HepG2 (cell line): ENCODE measurements around the gene VILL. TPM values are rescaled to one million over a fixed set of nuclear protein-coding genes. Genes with fewer than 3 reads are reported as not detected.
A peak's percentile ranks its signal among the peaks of the same experiment; 100 is the strongest.

Experiments
- ELF1 ChIP-seq: sonication (generic); formaldehyde crosslinking; IDR thresholded peaks from 2 replicates; pipeline ENCODE4 v1.4.0; 2020; ENCODE audit warnings: missing genetic modification reagents
- FOXA3 ChIP-seq: IDR thresholded peaks from 2 replicates; pipeline ENCODE4 v1.6.1; 2016; ENCODE audit warnings: missing genetic modification reagents, missing compliant biosample characterization
- HNRNPL ChIP-seq: fragments of 200-400 bp; formaldehyde crosslinking; IDR thresholded peaks from 2 replicates; pipeline ENCODE4 v1.6.1; 2017; ENCODE audit warnings: mild to moderate bottlenecking, low read depth, low read length
- ISL2 ChIP-seq: sonication (generic); formaldehyde crosslinking; IDR thresholded peaks from 2 replicates; pipeline ENCODE4 v1.5.0; 2020; ENCODE audit warnings: missing genetic modification reagents
- KDM1A ChIP-seq: IDR thresholded peaks from 2 replicates; pipeline ENCODE4 v1.6.1; 2016; ENCODE audit warnings: missing compliant biosample characterization
- MATR3 ChIP-seq: sonication (generic); formaldehyde crosslinking; IDR thresholded peaks from 2 replicates; pipeline ENCODE4 v1.4.0; 2020; ENCODE audit warnings: missing genetic modification reagents
- NFE2L1 ChIP-seq: sonication (generic); formaldehyde crosslinking; IDR thresholded peaks from 2 replicates; pipeline ENCODE4 v1.4.0; 2020; ENCODE audit warnings: missing genetic modification reagents, mild to moderate bottlenecking, borderline replicate concordance
- REXO4 ChIP-seq: sonication (generic); formaldehyde crosslinking; IDR thresholded peaks from 2 replicates; pipeline ENCODE4 v1.8.0; 2022; ENCODE audit warnings: missing genetic modification reagents, mild to moderate bottlenecking, borderline replicate concordance
- SMAD9 ChIP-seq: sonication (generic); formaldehyde crosslinking; IDR thresholded peaks from 2 replicates; pipeline ENCODE4 v1.5.1; 2020; ENCODE audit warnings: mild to moderate bottlenecking, missing genetic modification reagents
- SNAI1 ChIP-seq: sonication (generic); formaldehyde crosslinking; IDR thresholded peaks from 2 replicates; pipeline ENCODE4 v1.5.0; 2020; ENCODE audit warnings: mild to moderate bottlenecking, missing genetic modification reagents, borderline replicate concordance
- SP5 ChIP-seq: IDR thresholded peaks from 2 replicates; pipeline ENCODE4 v1.6.1; 2016; ENCODE audit warnings: low read depth, borderline replicate concordance
- U2AF2 ChIP-seq: fragments of 200-400 bp; formaldehyde crosslinking; IDR thresholded peaks from 2 replicates; pipeline ENCODE4 v1.6.1; 2017; ENCODE audit warnings: low read depth, mild to moderate bottlenecking, low read length
- ZBTB20 ChIP-seq: sonication (generic); formaldehyde crosslinking; IDR thresholded peaks from 2 replicates; pipeline ENCODE4 v1.8.1; 2023; ENCODE audit warnings: missing genetic modification reagents, low read depth, mild to moderate bottlenecking, borderline replicate concordance
- ZNF563 ChIP-seq: sonication (generic); formaldehyde crosslinking; IDR thresholded peaks from 2 replicates; pipeline ENCODE4 v1.8.0; 2022; ENCODE audit warnings: mild to moderate bottlenecking, moderate library complexity, missing genetic modification reagents
- ZNF879 ChIP-seq: sonication (generic); formaldehyde crosslinking; IDR thresholded peaks from 2 replicates; pipeline ENCODE4 v1.8.1; 2023; ENCODE audit warnings: missing genetic modification reagents
- ZNF883 ChIP-seq: sonication (generic); formaldehyde crosslinking; IDR thresholded peaks from 2 replicates; pipeline ENCODE4 v1.5.1; 2020; ENCODE audit warnings: mild to moderate bottlenecking, missing genetic modification reagents; ENCODE audit errors: not compliant biosample characterization
- polyA plus RNA-seq, 8 experiments: library from polyadenylated mRNA; depleted of rRNA in 3 of 8; stranded (reverse) in 7 of 8; unstranded in 1 of 8; fragments of >200 nt; fragmentation: Illumina TruSeq in 4 of 8; extraction: Trizol in 4 of 8; gene quantifications; 2 replicates each; pipeline versions ENCODE4 v1.2.1 to v1.2.3, GENCODE V29; 2011 to 2016; ENCODE audit warnings: low read depth in 4 of 8, missing spikeins in 1 of 8, mixed read lengths in 1 of 8; ENCODE audit not compliant: insufficient read depth in 1 of 8
- total RNA-seq, 5 experiments: library from RNA; depleted of rRNA; stranded (reverse); fragments of >200 nt; fragmentation: Illumina TruSeq; extraction: Trizol; gene quantifications; 2 replicates each; pipeline ENCODE4 v1.2.3, GENCODE V29; 2016; ENCODE audit warnings: low read depth in 1 of 5
- TF ChIP-seq, protein P1 (sequence below): sonication (generic); formaldehyde crosslinking; IDR thresholded peaks from 2 replicates; pipeline ENCODE4 v1.5.0; 2020; ENCODE audit warnings: missing genetic modification reagents
- TF ChIP-seq, protein P2 (sequence below): sonication (generic); formaldehyde crosslinking; IDR thresholded peaks from 2 replicates; pipeline ENCODE4 v1.4.0; 2020; ENCODE audit warnings: low read depth, missing genetic modification reagents
- TF ChIP-seq, protein P3 (sequence below): sonication (generic); formaldehyde crosslinking; IDR thresholded peaks from 2 replicates; pipeline ENCODE4 v1.8.1; 2022; ENCODE audit warnings: low read depth, mild to moderate bottlenecking, missing genetic modification reagents
- TF ChIP-seq, protein P4 (sequence below): sonication (generic); formaldehyde crosslinking; IDR thresholded peaks from 2 replicates; pipeline ENCODE4 v1.5.1; 2020; ENCODE audit warnings: mild to moderate bottlenecking, missing genetic modification reagents, moderate library complexity

The VILL gene
- total and polyA plus RNA-seq, 2 of the 13 experiments (the other 11 are each of a cell fraction or from before 2014, with no cell fraction given), result 3.2 to 5.3 TPM

DNA sequence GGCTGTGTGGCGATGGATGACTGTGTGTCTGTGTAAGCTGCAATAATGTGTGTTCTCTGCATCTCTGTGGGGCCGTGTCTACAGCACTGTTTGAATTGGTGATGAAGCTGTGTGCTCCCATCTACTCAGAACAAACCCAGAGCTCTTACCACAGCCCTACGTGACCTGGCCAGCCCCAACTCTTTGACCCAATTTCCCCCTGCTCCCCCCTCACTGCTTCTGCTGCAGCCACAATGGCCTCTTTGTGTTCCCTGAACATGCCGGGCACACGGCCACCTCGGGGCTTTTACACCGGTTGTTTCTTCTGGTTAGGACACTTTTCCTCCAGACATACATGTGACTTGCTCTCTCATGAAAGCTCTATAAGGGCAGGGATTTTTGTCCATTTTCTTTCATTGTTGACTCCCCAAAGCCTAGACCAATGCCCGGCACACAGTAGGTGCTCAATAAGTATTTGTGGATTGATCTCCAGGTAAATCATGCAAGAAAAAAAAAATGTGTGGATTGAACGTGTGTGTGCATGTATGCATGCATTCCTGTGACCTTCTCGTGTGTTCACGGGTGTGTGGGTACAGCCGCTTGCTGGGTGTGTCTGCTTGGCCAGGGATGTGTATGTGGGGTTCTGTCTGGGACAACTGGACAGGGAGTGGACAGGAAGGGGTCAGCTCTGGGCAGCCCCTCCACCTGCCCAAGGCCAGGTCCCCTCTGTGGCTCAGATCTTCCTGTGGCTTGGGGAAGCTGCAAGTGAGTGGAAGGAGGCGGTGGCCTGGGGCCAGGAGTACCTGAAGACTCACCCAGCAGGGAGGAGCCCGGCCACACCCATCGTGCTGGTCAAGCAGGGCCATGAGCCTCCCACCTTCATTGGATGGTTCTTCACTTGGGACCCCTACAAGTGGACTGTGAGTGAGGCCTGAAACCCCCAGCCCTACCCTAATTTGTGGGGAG, 14.8 kb downstream of the VILL start (continued):
- TF ChIP-seq SMAD9 (CRISPR knock-in tag), result no peak
- no peak for TF ChIP-seq ZBTB20
- no peak for TF ChIP-seq MATR3
- TF ChIP-seq HNRNPL, result no peak
- TF ChIP-seq REXO4 (CRISPR knock-in tag), result no peak
- no peak for TF ChIP-seq ZNF883 (CRISPR knock-in tag)
- TF ChIP-seq, protein P1, sequence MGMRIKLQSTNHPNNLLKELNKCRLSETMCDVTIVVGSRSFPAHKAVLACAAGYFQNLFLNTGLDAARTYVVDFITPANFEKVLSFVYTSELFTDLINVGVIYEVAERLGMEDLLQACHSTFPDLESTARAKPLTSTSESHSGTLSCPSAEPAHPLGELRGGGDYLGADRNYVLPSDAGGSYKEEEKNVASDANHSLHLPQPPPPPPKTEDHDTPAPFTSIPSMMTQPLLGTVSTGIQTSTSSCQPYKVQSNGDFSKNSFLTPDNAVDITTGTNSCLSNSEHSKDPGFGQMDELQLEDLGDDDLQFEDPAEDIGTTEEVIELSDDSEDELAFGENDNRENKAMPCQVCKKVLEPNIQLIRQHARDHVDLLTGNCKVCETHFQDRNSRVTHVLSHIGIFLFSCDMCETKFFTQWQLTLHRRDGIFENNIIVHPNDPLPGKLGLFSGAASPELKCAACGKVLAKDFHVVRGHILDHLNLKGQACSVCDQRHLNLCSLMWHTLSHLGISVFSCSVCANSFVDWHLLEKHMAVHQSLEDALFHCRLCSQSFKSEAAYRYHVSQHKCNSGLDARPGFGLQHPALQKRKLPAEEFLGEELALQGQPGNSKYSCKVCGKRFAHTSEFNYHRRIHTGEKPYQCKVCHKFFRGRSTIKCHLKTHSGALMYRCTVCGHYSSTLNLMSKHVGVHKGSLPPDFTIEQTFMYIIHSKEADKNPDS (CRISPR knock-in tag), result no peak
- TF ChIP-seq, protein P2, sequence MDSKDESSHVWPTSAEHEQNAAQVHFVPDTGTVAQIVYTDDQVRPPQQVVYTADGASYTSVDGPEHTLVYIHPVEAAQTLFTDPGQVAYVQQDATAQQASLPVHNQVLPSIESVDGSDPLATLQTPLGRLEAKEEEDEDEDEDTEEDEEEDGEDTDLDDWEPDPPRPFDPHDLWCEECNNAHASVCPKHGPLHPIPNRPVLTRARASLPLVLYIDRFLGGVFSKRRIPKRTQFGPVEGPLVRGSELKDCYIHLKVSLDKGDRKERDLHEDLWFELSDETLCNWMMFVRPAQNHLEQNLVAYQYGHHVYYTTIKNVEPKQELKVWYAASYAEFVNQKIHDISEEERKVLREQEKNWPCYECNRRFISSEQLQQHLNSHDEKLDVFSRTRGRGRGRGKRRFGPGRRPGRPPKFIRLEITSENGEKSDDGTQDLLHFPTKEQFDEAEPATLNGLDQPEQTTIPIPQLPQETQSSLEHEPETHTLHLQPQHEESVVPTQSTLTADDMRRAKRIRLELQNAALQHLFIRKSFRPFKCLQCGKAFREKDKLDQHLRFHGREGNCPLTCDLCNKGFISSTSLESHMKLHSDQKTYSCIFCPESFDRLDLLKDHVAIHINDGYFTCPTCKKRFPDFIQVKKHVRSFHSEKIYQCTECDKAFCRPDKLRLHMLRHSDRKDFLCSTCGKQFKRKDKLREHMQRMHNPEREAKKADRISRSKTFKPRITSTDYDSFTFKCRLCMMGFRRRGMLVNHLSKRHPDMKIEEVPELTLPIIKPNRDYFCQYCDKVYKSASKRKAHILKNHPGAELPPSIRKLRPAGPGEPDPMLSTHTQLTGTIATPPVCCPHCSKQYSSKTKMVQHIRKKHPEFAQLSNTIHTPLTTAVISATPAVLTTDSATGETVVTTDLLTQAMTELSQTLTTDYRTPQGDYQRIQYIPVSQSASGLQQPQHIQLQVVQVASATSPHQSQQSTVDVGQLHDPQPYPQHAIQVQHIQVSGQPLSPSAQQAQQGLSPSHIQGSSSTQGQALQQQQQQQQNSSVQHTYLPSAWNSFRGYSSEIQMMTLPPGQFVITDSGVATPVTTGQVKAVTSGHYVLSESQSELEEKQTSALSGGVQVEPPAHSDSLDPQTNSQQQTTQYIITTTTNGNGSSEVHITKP (CRISPR knock-in tag), result no peak
- TF ChIP-seq NFE2L1 (CRISPR knock-in tag), result no peak
- no peak for TF ChIP-seq U2AF2
- TF ChIP-seq, protein P3, sequence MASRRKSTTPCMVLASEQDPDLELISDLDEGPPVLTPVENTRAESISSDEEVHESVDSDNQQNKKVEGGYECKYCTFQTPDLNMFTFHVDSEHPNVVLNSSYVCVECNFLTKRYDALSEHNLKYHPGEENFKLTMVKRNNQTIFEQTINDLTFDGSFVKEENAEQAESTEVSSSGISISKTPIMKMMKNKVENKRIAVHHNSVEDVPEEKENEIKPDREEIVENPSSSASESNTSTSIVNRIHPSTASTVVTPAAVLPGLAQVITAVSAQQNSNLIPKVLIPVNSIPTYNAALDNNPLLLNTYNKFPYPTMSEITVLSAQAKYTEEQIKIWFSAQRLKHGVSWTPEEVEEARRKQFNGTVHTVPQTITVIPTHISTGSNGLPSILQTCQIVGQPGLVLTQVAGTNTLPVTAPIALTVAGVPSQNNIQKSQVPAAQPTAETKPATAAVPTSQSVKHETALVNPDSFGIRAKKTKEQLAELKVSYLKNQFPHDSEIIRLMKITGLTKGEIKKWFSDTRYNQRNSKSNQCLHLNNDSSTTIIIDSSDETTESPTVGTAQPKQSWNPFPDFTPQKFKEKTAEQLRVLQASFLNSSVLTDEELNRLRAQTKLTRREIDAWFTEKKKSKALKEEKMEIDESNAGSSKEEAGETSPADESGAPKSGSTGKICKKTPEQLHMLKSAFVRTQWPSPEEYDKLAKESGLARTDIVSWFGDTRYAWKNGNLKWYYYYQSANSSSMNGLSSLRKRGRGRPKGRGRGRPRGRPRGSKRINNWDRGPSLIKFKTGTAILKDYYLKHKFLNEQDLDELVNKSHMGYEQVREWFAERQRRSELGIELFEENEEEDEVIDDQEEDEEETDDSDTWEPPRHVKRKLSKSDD (CRISPR knock-in tag), result no peak; the same call in 1 of the 2 replicates
- no peak for TF ChIP-seq ELF1 (CRISPR knock-in tag)
- TF ChIP-seq SNAI1, result no peak
- TF ChIP-seq FOXA3 (CRISPR knock-in tag), result no peak
- TF ChIP-seq ZNF563 (CRISPR knock-in tag), result no peak
- TF ChIP-seq SP5 (CRISPR knock-in tag), result no peak
- TF ChIP-seq ZNF879 (CRISPR knock-in tag), result no peak
- TF ChIP-seq, protein P4, sequence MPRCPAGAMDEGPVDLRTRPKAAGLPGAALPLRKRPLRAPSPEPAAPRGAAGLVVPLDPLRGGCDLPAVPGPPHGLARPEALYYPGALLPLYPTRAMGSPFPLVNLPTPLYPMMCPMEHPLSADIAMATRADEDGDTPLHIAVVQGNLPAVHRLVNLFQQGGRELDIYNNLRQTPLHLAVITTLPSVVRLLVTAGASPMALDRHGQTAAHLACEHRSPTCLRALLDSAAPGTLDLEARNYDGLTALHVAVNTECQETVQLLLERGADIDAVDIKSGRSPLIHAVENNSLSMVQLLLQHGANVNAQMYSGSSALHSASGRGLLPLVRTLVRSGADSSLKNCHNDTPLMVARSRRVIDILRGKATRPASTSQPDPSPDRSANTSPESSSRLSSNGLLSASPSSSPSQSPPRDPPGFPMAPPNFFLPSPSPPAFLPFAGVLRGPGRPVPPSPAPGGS (CRISPR knock-in tag), result no peak
- TF ChIP-seq KDM1A (CRISPR knock-in tag), result no peak
- TF ChIP-seq ISL2 (CRISPR knock-in tag), result peak; percentile 60; the same call in 1 of the 2 replicates
